ENCODE results near the gene CD300LF. TPM values are rescaled to one million over a fixed set of nuclear protein-coding genes. Genes with fewer than 3 reads are reported as not detected.

Gene CD300LF
- total RNA-seq, 1 experiment from 2014 or later = not detected

- no peak for TF ChIP-seq NFYB (CRISPR knock-in tag; conservative IDR thresholded peaks at IDR 0.05; ENCODE audit: low read depth)
These were observed 18.0 kb upstream of the CD300LF start (continued) for GRCh38 chr17:74730491-74731346.

GRCh38 chr17:74729866-74730265, 17.1 kb upstream of the CD300LF start:
- Mint-ChIP-seq H3K27ac (no peak overlapping the region), H3K4me3 (no peak overlapping the region), H3K36me3 (no peaks in the 10 kb centered on the region), H3K27me3 (ENCODE audit: low read depth) (no peaks in the 10 kb centered on the region; the same call in none of the 2 replicates), H3K9me3 (no peaks in the 10 kb centered on the region), H3K4me1 (peaks cover 3% of the 10 kb centered on the region; the same call in 1 of the 2 replicates)
- TF ChIP-seq NR2C2 (CRISPR knock-in tag; IDR thresholded peaks at IDR 0.05) (no peak), AR (CRISPR knock-in tag; IDR thresholded peaks at IDR 0.05) (no peak), GTF2I (CRISPR knock-in tag; conservative IDR thresholded peaks at IDR 0.05) (no peak), NFATC4 (CRISPR knock-in tag; IDR thresholded peaks at IDR 0.05) (no peak), FOXJ3 (CRISPR knock-in tag; IDR thresholded peaks at IDR 0.05; ENCODE audit: borderline replicate concordance) (no peak), E2F1 (CRISPR knock-in tag; IDR thresholded peaks at IDR 0.05) (no peak), FOXP4 (CRISPR knock-in tag; IDR thresholded peaks at IDR 0.05) (no peak), ZNF138 (CRISPR knock-in tag; conservative IDR thresholded peaks at IDR 0.05) (no peak), JAZF1 (CRISPR knock-in tag; IDR thresholded peaks at IDR 0.05) (no peak), JUN (CRISPR knock-in tag; IDR thresholded peaks at IDR 0.05) (no peak), TCF7 (CRISPR knock-in tag; IDR thresholded peaks at IDR 0.05; ENCODE audit: low read depth) (no peak), FOXP1 (CRISPR knock-in tag; IDR thresholded peaks at IDR 0.05; ENCODE audit: borderline replicate concordance) (no peak), ATF1 (CRISPR knock-in tag; IDR thresholded peaks at IDR 0.05) (no peak), ZNF671 (CRISPR knock-in tag; IDR thresholded peaks at IDR 0.05) (no peak), E2F5 (CRISPR knock-in tag; IDR thresholded peaks at IDR 0.05) (no peak), MYBL2 (CRISPR knock-in tag; IDR thresholded peaks at IDR 0.05) (no peak), KAT7 (CRISPR knock-in tag; IDR thresholded peaks at IDR 0.05; ENCODE audit: borderline replicate concordance) (no peak), MXD4 (CRISPR knock-in tag; IDR thresholded peaks at IDR 0.05; ENCODE audit: borderline replicate concordance) (no peak), OVOL2 (CRISPR knock-in tag; IDR thresholded peaks at IDR 0.05; ENCODE audit: borderline replicate concordance) (no peak)
- TF ChIP-seq, protein P1, sequence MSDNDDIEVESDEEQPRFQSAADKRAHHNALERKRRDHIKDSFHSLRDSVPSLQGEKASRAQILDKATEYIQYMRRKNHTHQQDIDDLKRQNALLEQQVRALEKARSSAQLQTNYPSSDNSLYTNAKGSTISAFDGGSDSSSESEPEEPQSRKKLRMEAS (CRISPR knock-in tag; IDR thresholded peaks at IDR 0.05) = no peak
- ChIA-PET POLR2A (no interaction called here), CTCF (interaction anchor here (0.8 to 1.2 kb wide), 2 partner anchors 8 to 73 kb away, joined by 3 to 6 read pairs; no protein-coding TSS in a partner anchor)
- DNase-seq (ENCODE audit: low spot score) (no peak), ATAC-seq (no peak)
